Ishikawa (cell line): ENCODE data around the gene DMBT1.

ENCODE experiments used
- CEBPB ChIP-seq: IDR thresholded peaks from 2 replicates; pipeline ENCODE4 v1.6.1; 2012
- CREB1 ChIP-seq: IDR thresholded peaks from 2 replicates; pipeline ENCODE4 v1.6.1; 2012; ENCODE audit warnings: low read depth
- EP300 ChIP-seq: IDR thresholded peaks from 2 replicates; pipeline ENCODE4 v1.6.1; 2012; ENCODE audit warnings: borderline replicate concordance
- FOXM1 ChIP-seq: IDR thresholded peaks from 2 replicates; pipeline ENCODE4 v1.6.1; 2012; ENCODE audit warnings: low read depth, borderline replicate concordance
- NFIC ChIP-seq: IDR thresholded peaks from 2 replicates; pipeline ENCODE4 v1.6.1; 2012
- RAD21 ChIP-seq: IDR thresholded peaks from 2 replicates; pipeline ENCODE4 v1.6.1; 2012; ENCODE audit warnings: low read depth
- TCF12 ChIP-seq: IDR thresholded peaks from 2 replicates; pipeline ENCODE4 v1.6.1; 2012; ENCODE audit warnings: low read depth

- no peak for TF ChIP-seq EP300
- no peak; the same call in 1 of the 2 replicates for TF ChIP-seq NFIC
- no peak for TF ChIP-seq CREB1
- TF ChIP-seq TCF12 = no peak
- TF ChIP-seq FOXM1 = no peak
- TF ChIP-seq RAD21 = no peak
- TF ChIP-seq CEBPB = no peak
Measured at GRCh38 chr10:122591736-122592135, 31.2 kb downstream of the DMBT1 start.
